D721Med (cell line): ENCODE data around the gene HTR3D.
"Not testable (repeated sequence)": the region's sequence is repeated elsewhere in the genome, so short reads cannot be mapped to it uniquely, and the experiment has no call there.

Experiments used
- DNase-seq: peaks from one replicate; pipeline ENCODE4 v3.0.0; 2011; ENCODE audit warnings: low spot score; ENCODE audit not compliant: insufficient read length
- FAIRE-seq: peaks from 2 replicates; lab custom pipeline; 2011; peaks lifted over from hg19 to GRCh38; lab: Jason Lieb, UNC
- TF ChIP-seq, protein P1 (sequence below): IDR thresholded peaks from 2 replicates; pipeline ENCODE4 v1.5.1; 2012; ENCODE audit warnings: mild to moderate bottlenecking, control low read depth; ENCODE audit not compliant: insufficient read depth; ENCODE audit errors: missing control alignments

Gene HTR3D

GRCh38 chr3:183991403-183991802 is 40.1 kb upstream of the HTR3D start:
- TF ChIP-seq, protein P1, sequence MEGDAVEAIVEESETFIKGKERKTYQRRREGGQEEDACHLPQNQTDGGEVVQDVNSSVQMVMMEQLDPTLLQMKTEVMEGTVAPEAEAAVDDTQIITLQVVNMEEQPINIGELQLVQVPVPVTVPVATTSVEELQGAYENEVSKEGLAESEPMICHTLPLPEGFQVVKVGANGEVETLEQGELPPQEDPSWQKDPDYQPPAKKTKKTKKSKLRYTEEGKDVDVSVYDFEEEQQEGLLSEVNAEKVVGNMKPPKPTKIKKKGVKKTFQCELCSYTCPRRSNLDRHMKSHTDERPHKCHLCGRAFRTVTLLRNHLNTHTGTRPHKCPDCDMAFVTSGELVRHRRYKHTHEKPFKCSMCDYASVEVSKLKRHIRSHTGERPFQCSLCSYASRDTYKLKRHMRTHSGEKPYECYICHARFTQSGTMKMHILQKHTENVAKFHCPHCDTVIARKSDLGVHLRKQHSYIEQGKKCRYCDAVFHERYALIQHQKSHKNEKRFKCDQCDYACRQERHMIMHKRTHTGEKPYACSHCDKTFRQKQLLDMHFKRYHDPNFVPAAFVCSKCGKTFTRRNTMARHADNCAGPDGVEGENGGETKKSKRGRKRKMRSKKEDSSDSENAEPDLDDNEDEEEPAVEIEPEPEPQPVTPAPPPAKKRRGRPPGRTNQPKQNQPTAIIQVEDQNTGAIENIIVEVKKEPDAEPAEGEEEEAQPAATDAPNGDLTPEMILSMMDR: no peak
- DNase-seq (no peak), FAIRE-seq (no peak)

DNA sequence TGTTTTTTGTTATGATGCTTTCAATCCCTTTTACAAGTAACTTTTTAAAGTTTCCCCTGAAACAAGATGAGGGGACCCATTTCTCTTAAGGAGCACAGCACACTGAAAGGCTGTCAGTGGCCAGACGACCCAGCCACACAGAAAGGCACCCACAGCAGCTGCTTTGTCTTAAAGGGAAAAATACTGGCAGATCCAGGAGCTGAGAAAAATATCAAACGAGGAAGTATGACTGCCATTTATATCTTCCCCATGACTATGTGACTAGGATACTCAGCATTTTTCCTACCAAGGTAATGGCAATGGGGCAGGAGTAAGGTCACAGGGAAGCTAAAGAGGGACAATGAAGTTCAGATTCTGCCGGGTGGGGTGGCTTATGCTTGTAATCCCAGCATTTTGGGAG is 29.8 kb upstream of the HTR3D start:
- FAIRE-seq (no peak), DNase-seq (no peak)
- TF ChIP-seq, protein P1: no peak

DNA sequence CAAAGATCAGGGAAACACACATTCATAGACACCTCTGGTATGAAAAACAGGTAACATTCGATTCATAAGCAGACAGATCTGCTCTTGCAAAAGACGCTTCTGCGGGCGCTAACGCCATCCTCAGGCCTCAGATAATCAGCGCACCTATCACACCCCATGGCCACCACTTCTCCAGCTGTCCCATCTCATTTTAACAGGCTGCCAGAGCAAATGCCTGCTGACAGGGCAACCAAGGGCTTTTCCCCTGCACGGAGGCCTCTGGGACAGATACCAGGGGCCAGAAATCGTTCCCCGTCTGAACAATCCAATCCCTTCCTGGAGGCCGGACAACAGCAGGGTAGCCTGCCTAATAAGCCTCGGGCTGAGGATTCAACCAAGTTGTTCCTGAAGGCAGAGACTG is 29.1 kb upstream of the HTR3D start:
- DNase-seq (no peak), FAIRE-seq (no peak)
- TF ChIP-seq, protein P1: no peak

DNA sequence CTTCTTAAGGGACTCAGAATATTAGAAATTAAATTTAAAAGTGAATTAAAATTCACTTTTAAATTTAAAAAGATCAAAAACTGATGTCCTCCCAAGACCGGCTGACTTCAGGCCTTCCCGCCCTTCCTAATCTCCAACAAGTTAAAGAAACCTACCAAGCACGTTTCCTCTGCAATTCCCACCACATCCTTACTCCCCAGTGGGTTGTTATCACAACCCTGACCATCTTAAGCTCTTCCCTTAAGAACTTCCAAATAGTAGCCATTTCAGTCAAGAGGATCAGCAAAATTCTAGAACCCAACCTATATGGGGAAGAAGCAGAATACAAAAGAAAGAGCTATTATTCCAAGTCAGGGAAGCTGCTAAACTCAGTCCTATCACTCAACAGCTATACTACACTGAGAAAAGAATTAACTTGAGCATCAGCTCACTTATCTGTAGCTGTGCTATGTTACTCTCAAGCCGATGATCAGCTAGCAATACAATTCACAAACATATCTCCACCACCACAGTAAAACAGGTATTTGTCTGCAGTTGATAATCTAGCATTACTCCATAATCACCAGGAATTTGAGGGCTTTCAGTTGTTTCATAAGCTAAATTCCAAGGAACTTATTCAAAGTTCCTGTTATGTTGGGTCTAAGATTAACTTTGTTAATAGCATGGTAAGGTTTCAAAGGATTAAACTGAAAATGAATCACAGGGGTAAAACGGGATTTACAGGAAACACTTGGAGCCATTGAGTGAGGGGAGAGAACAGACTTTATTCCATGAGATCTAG is 28.2 kb upstream of the HTR3D start:
- TF ChIP-seq, protein P1: no peak
- no peak for DNase-seq
- no peak for FAIRE-seq

DNA sequence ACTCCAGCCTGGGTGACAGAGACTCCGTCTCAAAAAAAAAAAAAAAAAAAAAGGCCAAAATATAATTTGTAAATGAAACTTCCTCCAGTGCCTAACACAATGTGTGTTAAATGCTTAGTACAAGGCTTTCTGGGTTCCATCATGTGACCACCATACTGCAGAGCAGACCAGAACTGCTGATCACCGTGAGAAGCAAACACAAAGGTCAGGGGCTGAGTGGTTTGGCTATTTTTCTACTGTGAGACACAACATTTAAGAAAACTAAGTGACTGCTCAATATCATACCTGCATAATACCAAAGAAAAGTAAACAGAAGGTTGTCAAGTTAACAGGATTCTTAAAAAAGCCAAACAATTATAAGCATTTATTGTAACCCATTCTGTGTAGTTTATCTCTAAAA is 27.1 kb upstream of the HTR3D start:
- DNase-seq (no peak), FAIRE-seq (no peak)
- TF ChIP-seq, protein P1: no peak

DNA sequence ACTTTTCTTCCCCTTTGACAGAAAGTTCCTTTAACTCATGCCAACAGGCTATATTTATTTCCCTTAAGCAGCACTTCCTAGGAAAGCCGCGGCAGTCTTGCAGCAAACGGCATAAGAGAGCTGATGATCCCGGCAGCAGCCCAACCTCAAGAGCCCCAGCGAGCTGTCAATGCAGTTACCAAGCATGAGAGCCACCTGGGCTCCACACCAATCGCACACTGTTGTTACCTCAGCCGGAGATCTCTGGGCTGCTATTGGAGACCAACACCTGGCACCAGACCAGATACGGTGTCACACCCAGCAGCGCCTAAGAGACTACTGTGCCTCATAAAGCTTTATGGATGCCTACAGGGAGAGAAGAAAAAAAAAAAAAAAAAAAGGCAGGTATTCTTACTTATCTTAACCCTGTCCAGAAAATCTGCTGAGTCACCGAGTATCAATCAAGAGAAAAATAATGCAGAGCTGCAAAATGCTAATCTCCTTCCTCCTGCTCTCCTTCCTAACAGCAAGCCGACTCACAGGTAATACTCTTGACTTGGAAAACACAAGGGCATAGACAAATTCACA is 25.5 kb upstream of the HTR3D start:
- FAIRE-seq (no peak), DNase-seq (no peak)
- TF ChIP-seq, protein P1: no peak

DNA sequence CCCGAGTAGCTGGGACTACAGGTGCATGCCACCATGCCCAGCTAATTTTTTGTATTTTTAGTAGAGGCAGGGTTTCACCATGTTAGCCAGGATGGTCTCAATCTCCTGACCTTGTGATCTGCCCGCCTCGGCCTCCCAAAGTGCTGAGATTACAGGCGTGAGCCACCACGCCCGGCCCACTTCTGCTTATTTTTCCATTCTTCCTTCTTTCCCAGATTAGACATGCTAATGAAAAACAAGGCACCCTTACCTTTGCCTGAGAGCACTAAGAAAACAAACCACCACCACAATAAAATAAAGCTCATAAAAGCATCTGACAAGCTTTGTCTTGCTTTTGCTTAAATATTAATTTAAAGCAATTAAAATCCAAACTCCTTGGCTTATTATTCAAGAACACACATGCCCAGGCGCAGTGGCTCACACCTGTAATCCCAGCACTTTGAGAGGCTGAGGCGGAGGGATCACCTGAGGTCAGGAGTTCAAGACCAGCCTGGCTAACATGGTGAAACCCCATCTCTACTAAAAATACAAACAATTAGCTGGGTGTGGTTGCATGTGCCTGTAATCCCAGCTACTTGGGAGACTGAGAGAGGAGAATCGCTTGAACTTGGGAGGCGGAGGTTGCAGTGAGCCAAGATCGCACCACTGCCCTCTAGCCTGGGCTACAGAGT is 24.3 kb upstream of the HTR3D start:
- DNase-seq, FAIRE-seq: not testable (repeated sequence)
